Measurements from ENCODE around the gene PTGFRN.
"Not testable (repeated sequence)": the region's sequence is repeated elsewhere in the genome, so short reads cannot be mapped to it uniquely, and the experiment has no call there.

Gene PTGFRN

GRCh38 chr1:116909512-116910378 is at the start of gene PTGFRN:
PTGFRN (plus strand) TSS chr1:116909916; CDS start chr1:116910204, 288 bp downstream.
- DNase-seq, result peak; percentile 15 to 39

DNA sequence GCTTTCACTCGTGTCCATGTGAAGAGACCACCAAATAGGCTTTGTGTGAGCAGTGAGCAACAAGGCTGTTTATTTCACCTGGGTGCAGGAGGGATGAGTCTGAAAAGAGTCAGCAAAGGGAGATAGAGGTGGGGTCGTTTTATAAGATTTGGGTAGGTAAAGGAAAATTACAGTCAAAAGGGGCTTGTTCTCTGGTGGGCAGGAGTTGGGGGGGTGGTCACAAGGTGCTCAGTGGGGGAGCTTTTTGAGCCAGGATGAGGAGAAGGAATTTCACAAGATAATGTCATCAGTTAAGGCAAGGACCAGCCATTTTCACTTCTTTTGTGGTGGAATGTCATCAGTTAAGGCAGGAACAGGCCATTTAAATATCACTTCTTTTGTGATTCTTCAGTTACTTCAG is 49.5 kb upstream of the PTGFRN start:
- not testable (repeated sequence) for DNase-seq

DNA sequence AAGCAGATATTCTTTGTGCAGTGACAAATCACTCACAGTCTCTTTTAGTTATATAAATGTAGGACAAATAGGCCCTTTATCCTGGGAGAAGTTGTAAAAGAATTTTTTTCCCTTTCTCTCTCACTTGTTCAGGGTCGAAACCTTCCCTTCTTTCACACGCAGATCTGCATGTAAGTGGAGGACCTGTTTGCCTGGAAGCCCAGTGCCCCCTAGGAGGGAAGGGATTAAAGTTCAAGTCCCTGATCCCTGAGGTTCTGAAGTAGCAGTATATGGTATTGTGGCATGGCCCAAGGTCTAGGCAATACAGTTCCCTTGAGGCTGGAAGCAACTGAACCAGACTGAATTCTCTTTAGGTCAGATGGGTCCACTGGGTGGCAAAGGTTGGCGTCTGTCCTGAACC is 48.6 kb upstream of the PTGFRN start:
- DNase-seq, result no peak

DNA sequence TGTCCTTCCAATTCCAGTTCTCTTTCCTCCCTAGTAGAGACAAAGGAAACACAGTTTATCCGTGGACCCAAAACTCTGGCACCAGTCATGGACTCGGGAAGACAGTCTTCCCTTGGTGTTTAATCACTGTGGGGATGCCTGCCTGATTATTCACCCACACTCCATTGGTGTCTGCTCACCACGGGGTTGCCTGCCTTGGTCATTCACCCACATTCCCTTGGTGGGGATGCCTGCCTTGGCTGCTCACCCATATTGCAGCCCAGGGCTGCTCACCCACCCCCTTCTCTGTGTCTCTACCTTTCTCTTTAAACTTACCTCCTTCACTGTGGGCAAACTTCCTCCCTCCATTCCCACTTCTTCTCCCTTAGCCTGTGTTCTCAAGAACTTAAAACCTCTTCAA is 46.7 kb upstream of the PTGFRN start:
- not testable (repeated sequence) for DNase-seq

GRCh38 chr1:116866478-116866877 is 43.2 kb upstream of the PTGFRN start:
- DNase-seq, result not testable (repeated sequence)

GRCh38 chr1:116868385-116868784 is 41.3 kb upstream of the PTGFRN start:
- no peak for DNase-seq

DNA sequence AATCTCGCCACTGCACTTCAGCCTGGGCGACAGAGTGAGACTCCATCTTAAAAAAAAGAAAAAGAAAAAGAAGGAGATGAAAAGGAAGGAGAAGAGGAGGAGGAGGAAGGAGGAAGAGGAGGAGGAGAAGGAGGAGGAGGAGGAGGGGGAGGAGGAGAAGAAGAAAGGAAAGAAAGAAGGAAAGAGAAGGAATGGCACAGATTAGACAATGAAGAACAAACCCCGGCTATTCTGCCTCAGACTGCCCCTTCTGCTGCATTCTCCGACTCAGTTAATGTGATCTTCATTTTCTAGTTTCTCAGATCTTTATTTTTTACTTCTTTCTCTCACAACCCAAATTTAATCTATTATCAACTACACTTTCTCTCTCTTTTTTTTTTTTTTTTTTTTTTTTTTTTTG is 40.1 kb upstream of the PTGFRN start:
- DNase-seq, result no peak

DNA sequence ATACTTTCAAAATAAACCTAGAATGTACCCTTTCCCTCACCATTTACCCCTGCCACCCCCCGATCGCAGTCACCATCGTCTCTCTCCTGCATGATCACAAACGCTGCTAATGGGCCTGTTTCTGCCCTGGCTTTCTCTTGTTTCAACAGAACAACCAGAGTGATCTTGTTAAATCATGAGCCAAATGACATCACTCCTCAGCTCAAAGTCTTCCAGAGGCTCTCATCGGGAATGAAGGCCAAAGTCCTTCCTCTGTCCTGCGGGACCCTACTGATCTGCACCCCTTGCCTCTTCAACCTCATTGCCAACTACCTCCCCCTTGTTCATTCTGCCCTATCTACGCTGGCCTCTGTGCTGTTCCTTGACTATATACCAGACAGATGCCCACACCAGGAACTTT is 39.4 kb upstream of the PTGFRN start:
- no peak for DNase-seq

GRCh38 chr1:116871779-116872146 is 38.0 kb upstream of the PTGFRN start:
- DNase-seq, result no peak

GRCh38 chr1:116873680-116874271 is 35.9 kb upstream of the PTGFRN start:
- no peak for DNase-seq

DNA sequence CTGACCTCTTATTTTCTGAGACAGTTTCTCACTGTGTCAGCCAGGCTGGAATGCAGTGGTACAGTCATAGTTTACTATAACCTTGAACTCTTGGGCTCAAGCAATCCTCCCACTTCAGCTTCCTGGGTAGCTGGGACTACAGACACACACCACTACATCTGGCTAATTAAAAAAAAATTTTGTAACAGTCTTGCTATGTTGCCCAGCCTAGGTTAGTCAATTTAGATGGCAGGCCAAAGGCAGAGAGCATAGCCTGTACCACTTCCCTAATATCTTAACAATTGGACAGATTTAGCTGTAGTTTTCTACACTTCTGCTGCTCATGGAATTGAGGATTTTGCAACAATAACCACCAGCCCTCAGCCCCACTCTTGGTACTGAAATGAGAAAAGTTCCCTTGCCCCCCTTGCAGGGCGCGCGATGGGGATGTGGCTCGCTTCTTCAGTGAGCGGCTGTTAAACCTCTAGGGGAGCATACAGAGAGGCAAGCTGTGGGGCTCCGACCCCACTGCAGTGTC is 34.9 kb upstream of the PTGFRN start:
- no peak for DNase-seq

DNA sequence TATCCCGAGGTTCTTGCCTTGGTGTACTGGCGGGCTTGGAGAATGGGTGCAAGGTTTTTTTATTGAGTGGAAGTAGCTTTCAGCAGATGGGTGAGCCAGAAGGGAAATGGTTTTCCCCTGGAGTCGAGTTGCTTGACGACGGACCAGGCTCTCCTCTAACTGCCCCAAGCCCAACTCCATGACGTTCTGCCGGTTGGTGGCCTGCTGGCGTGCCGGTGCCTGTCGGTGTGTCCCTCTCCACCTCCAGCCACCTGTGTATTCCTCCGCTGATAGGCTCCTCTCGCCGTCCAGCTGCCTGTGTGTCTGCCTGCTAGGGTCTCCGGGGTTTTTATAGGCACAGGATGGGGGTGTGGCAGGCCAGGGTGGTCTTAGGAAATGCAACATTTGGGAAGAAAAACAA is 34.3 kb upstream of the PTGFRN start:
- no peak for DNase-seq

- DNase-seq, result not testable (repeated sequence)
Observed at GRCh38 chr1:116875946-116876345, 33.8 kb upstream of the PTGFRN start.

DNA sequence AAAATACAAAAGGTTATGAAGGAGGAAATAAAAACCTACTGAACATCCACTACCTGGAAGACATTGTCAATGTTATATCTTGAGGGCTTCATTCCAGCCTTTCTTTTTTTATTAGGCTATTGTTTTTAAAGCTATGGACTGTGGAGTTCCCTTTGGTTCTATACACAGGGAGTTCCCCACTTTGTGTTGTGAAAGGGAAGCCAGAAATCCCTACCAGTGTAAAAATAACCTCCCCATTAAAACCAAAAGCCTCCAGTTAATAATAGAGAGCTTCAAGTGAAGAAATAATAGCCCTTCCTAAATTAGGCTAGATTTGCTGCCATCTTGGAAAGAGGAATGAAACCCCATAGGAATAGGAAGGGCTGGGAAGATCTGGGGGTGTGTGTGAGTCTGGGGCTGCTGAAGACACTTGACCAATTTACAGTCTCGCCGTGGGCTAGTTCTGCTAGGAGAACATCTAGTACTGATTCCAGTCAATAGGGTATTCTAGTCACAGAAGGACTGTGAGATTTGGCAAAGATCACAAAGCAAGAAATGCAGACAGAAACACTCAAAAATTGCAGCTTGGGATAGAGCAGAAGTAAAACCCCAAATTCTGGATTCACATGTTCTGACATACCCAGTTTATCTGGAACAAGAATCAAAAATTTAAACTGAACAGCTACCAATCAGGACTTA is 32.4 kb upstream of the PTGFRN start:
- DNase-seq, result no peak

- peak; percentile 81 to 87 for DNase-seq
Observed at GRCh38 chr1:116878804-116879477, 30.8 kb upstream of the PTGFRN start.

GRCh38 chr1:116879478-116880133 is 30.1 kb upstream of the PTGFRN start:
- peak; percentile 45 to 56 for DNase-seq

GRCh38 chr1:116880917-116881316 is 28.8 kb upstream of the PTGFRN start:
- DNase-seq, result no peak

- DNase-seq, result peak in 1 of 2 experiments; percentile 13
Observed at GRCh38 chr1:116881879-116882520, 27.7 kb upstream of the PTGFRN start.

DNA sequence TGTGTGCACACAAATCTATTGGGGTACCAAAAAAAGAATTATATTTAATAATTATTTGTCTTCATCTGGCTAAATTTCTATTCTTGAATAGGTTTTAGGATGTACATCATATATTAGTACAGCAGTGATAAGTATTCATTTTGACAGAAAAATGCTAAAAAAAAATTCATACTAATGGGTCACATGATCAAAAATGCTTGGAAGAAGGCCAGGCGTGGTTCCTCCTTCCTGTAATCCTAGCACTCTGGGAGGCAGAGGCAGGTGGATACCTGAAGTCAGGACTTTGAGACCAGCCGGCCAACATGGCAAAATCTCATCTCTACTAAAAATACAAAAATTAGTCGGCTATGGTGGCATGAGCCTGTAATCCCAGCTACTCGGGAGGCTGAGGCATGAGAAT is 26.9 kb upstream of the PTGFRN start:
- DNase-seq, result no peak

GRCh38 chr1:116886291-116886878 is 23.3 kb upstream of the PTGFRN start:
- no peak for DNase-seq

DNA sequence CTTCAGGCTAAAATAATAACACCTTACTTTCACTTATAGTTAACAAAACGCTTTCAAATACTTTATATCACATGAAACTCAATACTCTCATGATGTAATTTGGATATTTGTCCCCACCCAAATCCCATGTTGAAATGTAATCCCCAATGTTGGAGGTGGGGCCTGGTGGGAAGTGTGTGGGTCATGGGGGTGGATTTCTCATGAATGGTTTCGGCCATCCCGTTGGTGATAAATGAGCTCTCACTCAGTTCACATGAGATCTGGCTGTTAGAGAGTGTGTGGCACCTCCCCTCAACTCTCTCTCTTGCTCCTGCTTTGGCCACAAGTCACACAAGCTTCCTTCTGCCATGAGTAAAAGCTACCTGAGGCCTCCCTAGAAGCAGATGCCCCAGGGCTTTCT is 22.5 kb upstream of the PTGFRN start:
- DNase-seq, result no peak

- no peak for DNase-seq
Observed at GRCh38 chr1:116889380-116889779, 20.3 kb upstream of the PTGFRN start.
